GM06990 (cell line): Measurements from ENCODE around the gene HMGB1.
"Not testable (repeated sequence)": the region's sequence is repeated elsewhere in the genome, so short reads cannot be mapped to it uniquely, and the experiment has no call there.

Source experiments
- DNase-seq: peaks from one replicate; pipeline ENCODE4 v3.0.0-alpha.2; 2011; ENCODE audit not compliant: insufficient read length; ENCODE audit errors: extremely low read depth
- H3K27me3 ChIP-seq: replicated peaks from 2 replicates; pipeline ENCODE4 v1.6.0; 2011; ENCODE audit warnings: low read length; ENCODE audit not compliant: control insufficient read depth, insufficient read depth
- H3K36me3 ChIP-seq: 2 replicates; pipeline ENCODE4 v1.5.1; 2011; ENCODE audit warnings: low read length; ENCODE audit not compliant: control insufficient read depth, insufficient read depth
- H3K4me3 ChIP-seq: replicated peaks from 2 replicates; pipeline ENCODE4 v1.5.1; 2011; ENCODE audit warnings: low read depth, mild to moderate bottlenecking, control low read depth, low read length
- CTCF ChIP-seq: IDR thresholded peaks from 2 replicates; pipeline ENCODE4 v1.5.1; 2011; ENCODE audit warnings: low read length, control low read depth, mild to moderate bottlenecking, inconsistent platforms; ENCODE audit not compliant: insufficient read depth, poor library complexity, severe bottlenecking

Gene HMGB1

GRCh38 chr13:30464496-30465342 is 1.0 kb downstream of the HMGB1 start:
- Histone ChIP-seq H3K36me3 (no peaks in the 10 kb centered on the region), H3K27me3 (no peaks in the 10 kb centered on the region), H3K4me3 (peak overlapping the region; percentile 75)
- TF ChIP-seq CTCF: no peak
- DNase-seq: peak; percentile 88

DNA sequence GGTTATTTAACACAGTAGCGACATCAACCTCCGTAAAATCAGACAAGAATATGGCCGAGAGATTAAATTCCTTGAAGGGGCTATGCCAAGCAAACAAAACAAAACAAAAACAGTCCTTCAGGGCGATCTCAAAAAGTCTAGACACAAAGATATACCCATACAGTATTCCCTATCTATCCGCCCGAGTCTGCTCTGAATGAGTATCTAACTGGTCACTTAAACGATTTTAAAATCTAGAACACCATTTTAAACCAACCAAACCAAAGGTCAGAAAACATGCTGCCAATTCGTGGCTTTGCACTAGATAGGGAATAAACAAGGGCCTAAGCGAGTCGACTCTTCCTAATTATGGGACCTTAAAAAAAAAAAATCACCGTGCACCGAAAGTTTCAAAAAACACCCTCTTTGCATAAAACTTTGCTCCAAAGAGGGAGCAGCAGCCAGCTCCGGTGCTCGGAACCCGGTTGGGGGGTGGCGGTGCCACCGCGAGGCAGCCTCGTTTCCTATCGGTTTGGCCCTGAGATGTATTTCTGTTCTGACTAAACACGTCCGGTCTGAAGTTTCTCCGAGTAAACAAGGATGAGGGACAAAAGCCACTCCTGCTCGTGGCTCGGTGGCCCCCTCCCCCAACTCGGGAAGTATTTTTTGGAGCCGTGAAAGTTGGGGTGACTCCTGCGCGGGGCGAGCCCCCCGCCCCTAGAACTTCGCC is 1.8 kb downstream of the HMGB1 start:
- DNase-seq: peak; percentile 90

DNA sequence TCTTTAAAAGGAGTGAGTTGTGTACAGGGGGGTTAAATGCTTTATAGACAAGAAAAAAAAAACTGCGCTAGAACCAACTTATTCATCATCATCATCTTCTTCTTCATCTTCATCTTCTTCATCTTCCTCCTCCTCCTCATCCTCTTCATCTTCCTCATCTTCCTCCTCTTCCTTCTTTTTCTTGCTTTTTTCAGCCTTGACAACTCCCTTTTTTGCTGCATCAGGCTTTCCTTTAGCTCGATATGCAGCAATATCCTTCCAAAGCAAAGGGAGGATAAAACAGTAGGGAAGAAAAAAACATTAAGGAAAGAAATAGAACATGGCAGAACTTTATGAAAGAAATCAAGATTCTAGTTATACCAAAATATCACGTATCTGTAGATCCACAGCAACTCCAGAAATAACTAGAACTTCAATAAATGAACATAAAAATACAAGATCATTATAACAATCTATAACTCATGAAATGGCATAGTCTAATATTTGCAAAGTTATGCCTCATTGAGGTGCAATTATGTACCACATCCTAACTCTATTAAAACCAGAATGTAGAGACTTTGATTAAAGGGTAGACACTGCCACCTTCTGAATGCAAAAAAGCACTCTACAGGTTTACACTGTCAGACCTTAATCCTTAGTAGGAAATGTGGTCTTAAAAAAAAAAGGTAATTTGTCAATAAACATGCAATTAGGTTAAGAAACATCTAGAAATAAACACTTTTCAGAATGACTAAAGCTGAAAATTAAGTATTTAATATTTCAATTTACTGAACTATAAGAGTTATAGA is 4.3 kb downstream of the HMGB1 start:
- not testable (repeated sequence) for H3K4me3 ChIP-seq, H3K27me3 ChIP-seq, H3K36me3 ChIP-seq
- peak; percentile 37 for TF ChIP-seq CTCF
- DNase-seq: peak; percentile 28

More for the DNA sequence above, 1.8 kb downstream of the HMGB1 start:
- Histone ChIP-seq H3K4me3 (peak overlapping the region; percentile 75), H3K36me3 (no peaks in the 10 kb centered on the region), H3K27me3 (no peaks in the 10 kb centered on the region)
- TF ChIP-seq CTCF: no peak

GRCh38 chr13:30457306-30457891 is 8.3 kb downstream of the HMGB1 start:
- no peak for DNase-seq
- H3K4me3 ChIP-seq: no peak overlapping the region
- TF ChIP-seq CTCF: no peak
- no peaks in the 10 kb centered on the region for H3K27me3 ChIP-seq
- no peaks in the 10 kb centered on the region for H3K36me3 ChIP-seq

DNA sequence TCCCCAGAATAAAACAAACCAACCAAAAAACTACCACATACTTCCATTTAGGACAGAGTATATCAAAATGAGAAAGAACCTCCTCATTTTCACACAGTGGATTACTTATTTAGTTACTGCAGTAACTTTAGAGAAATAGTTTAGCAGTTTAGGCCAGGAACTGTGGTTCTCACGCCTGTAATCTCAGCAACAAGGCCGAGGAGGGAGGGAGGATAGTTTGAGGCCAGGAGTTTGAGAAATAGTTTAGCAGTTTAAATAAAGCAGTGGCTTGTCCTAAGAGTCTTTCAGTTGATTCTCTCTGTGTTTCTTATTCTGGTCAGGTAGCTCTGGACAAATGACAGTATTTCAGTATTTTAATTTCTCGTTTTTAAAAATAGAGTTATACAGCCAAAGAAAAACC is 9.4 kb downstream of the HMGB1 start:
- no peaks in the 10 kb centered on the region for H3K27me3 ChIP-seq
- H3K36me3 ChIP-seq: no peaks in the 10 kb centered on the region
- H3K4me3 ChIP-seq: no peak overlapping the region
- TF ChIP-seq CTCF: no peak
- DNase-seq: no peak
